Astrocyte of the spinal cord (primary cell): ENCODE measurements around the gene NDC80.

Experiments
- DNase-seq: peaks from one replicate; pipeline ENCODE4 v3.0.0; 2011; ENCODE audit warnings: low read depth, low spot score
- H3K4me3 ChIP-seq: 2 replicates; pipeline ENCODE4 v1.5.1; 2011; ENCODE audit warnings: low read depth, mild to moderate bottlenecking, low read length, moderate library complexity
- in situ Hi-C: cut with HindIII; loops from 2 replicates; pipeline ENCODE4 v1.10.0; 2017; ENCODE audit warnings: low sequenced_read_pairs
- TF ChIP-seq, protein P1 (sequence below): IDR thresholded peaks from 2 replicates; pipeline ENCODE4 v1.5.1; 2012; ENCODE audit warnings: low read depth, mild to moderate bottlenecking, low read length, inconsistent platforms

The NDC80 gene

GRCh38 chr18:2534906-2535305 is 36.5 kb upstream of the NDC80 start:
- TF ChIP-seq, protein P1, sequence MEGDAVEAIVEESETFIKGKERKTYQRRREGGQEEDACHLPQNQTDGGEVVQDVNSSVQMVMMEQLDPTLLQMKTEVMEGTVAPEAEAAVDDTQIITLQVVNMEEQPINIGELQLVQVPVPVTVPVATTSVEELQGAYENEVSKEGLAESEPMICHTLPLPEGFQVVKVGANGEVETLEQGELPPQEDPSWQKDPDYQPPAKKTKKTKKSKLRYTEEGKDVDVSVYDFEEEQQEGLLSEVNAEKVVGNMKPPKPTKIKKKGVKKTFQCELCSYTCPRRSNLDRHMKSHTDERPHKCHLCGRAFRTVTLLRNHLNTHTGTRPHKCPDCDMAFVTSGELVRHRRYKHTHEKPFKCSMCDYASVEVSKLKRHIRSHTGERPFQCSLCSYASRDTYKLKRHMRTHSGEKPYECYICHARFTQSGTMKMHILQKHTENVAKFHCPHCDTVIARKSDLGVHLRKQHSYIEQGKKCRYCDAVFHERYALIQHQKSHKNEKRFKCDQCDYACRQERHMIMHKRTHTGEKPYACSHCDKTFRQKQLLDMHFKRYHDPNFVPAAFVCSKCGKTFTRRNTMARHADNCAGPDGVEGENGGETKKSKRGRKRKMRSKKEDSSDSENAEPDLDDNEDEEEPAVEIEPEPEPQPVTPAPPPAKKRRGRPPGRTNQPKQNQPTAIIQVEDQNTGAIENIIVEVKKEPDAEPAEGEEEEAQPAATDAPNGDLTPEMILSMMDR: no peak
- in situ Hi-C loops: no loop called here
- DNase-seq: no peak
- no peak overlapping the region for H3K4me3 ChIP-seq

- in situ Hi-C loops: no loop called here
Measured at GRCh38 chr18:2535419-2535910, 35.9 kb upstream of the NDC80 start.

GRCh38 chr18:2536063-2536462 is 35.3 kb upstream of the NDC80 start:
- TF ChIP-seq, protein P1: no peak
- in situ Hi-C loops: no loop called here
- DNase-seq: no peak
- no peak overlapping the region for H3K4me3 ChIP-seq

More at GRCh38 chr18:2535419-2535910, 35.9 kb upstream of the NDC80 start:
- TF ChIP-seq, protein P1: no peak
- no peak overlapping the region for H3K4me3 ChIP-seq
- no peak for DNase-seq

GRCh38 chr18:2536493-2536892 is 34.9 kb upstream of the NDC80 start:
- TF ChIP-seq, protein P1: no peak
- in situ Hi-C loops: no loop called here
- H3K4me3 ChIP-seq: no peak overlapping the region
- peak; percentile 64 for DNase-seq

- H3K4me3 ChIP-seq: no peak overlapping the region
- in situ Hi-C loops: no loop called here
- DNase-seq: no peak
- TF ChIP-seq, protein P1: no peak
Measured at GRCh38 chr18:2537296-2537695, 34.1 kb upstream of the NDC80 start.

GRCh38 chr18:2538236-2538635 is 33.1 kb upstream of the NDC80 start:
- in situ Hi-C loops: no loop called here

More at GRCh38 chr18:2538236-2538635, 33.1 kb upstream of the NDC80 start:
- no peak overlapping the region for H3K4me3 ChIP-seq
- no peak for DNase-seq
- TF ChIP-seq, protein P1: no peak
